SH-SY5Y (cell line): Measurements from ENCODE around the gene SERPINA12.

ENCODE experiments used
- GATA2 ChIP-seq: IDR thresholded peaks from 2 replicates; pipeline ENCODE4 v1.6.1; 2011; ENCODE audit warnings: mild to moderate bottlenecking, low read depth, low read length
- GATA3 ChIP-seq: IDR thresholded peaks from 2 replicates; pipeline ENCODE4 v1.6.1; 2011; ENCODE audit warnings: low read depth, mild to moderate bottlenecking, low read length, moderate library complexity

Gene SERPINA12

GRCh38 chr14:94485944-94486841 is 23.1 kb downstream of the SERPINA12 start:
- TF ChIP-seq GATA3 = no peak
- TF ChIP-seq GATA2 = no peak

- TF ChIP-seq GATA3 (no peak), GATA2 (no peak)
Measured at GRCh38 chr14:94484481-94484880, 24.8 kb downstream of the SERPINA12 start.

GRCh38 chr14:94483729-94484275 is 25.5 kb downstream of the SERPINA12 start:
- TF ChIP-seq GATA2 (no peak), GATA3 (no peak)

- TF ChIP-seq GATA2 (no peak), GATA3 (no peak)
Measured at GRCh38 chr14:94483071-94483451, 26.2 kb downstream of the SERPINA12 start.

- no peak for TF ChIP-seq GATA3
- no peak for TF ChIP-seq GATA2
Measured at GRCh38 chr14:94481468-94482131, 27.7 kb downstream of the SERPINA12 start.

- TF ChIP-seq GATA2 (no peak), GATA3 (no peak)
Measured at GRCh38 chr14:94480809-94481208, 28.5 kb downstream of the SERPINA12 start.

GRCh38 chr14:94478420-94478819 is 30.8 kb downstream of the SERPINA12 start:
- TF ChIP-seq GATA2 (no peak), GATA3 (no peak)

GRCh38 chr14:94476023-94476422 is 33.2 kb downstream of the SERPINA12 start, which contains the start of gene SERPINA9:
TSS of gene SERPINA9 (minus strand) at chr14:94476197. CDS start at chr14:94469840, 6,357 bp downstream.
- no peak for TF ChIP-seq GATA2
- TF ChIP-seq GATA3 = no peak

- TF ChIP-seq GATA2 (no peak), GATA3 (no peak)
Measured at GRCh38 chr14:94474581-94475031, 34.7 kb downstream of the SERPINA12 start.

- TF ChIP-seq GATA2 = no peak
- TF ChIP-seq GATA3 = no peak
Measured at GRCh38 chr14:94473666-94474410, 35.4 kb downstream of the SERPINA12 start.

- TF ChIP-seq GATA2 (no peak), GATA3 (no peak)
Measured at GRCh38 chr14:94472842-94473241, 36.4 kb downstream of the SERPINA12 start.

GRCh38 chr14:94471045-94471444 is 38.2 kb downstream of the SERPINA12 start:
- no peak for TF ChIP-seq GATA3

GRCh38 chr14:94470311-94470710 is 39.0 kb downstream of the SERPINA12 start:
- TF ChIP-seq GATA2 (no peak), GATA3 (no peak)

- no peak for TF ChIP-seq GATA2
Measured at GRCh38 chr14:94469261-94469660, 40.0 kb downstream of the SERPINA12 start.
